HG02623 (cell line): ENCODE data around the gene YPEL5.

Source experiments
- ATAC-seq: cut with Tn5 transposase; IDR thresholded peaks from one replicate; pipeline ENCODE4 v1.9.1; 2021; ENCODE audit warnings: moderate library complexity; ENCODE audit not compliant: unreplicated experiment

YPEL5 gene

GRCh38 chr2:30201990-30202389 lies 55.2 kb downstream of the YPEL5 start:
- ATAC-seq, result no peak

DNA sequence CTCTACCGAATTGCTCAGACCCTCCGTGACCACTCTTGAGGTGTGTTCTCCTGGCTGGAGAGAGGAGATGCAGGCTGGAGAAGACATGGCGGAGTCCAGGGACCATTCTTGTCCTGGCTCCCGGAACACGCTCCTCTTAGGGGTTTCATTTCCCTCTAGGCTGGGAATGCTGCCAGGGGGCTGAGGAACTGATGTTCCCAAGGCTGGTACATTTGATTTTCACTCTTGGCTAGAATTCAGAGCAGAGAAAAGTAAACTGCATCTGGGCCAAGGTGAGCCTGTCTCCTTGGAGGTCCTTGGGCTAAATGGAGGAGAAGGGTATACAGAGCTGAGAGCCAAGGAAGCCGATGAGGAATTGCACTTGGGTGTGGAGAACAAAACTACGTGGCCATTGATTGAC lies 56.3 kb downstream of the YPEL5 start:
- ATAC-seq, result no peak

DNA sequence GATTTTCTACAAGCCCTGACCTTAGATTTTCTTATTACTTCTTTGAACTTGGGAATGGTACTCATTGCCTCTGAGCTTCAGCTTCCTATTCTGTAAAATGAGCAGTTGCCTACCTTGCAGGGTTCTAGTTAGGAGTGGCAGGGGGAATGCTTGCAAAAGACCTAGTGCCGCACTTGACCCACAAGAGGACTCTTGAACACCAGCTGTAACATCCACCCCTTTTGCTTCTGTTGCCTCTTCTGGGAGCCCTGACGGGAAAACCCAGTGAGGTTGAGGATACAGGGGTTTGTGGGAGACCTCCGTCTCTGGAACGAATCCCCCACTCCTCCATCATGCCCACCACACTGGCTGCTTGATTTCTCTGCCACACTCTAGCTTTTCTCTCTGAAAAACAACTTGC lies 57.5 kb downstream of the YPEL5 start:
- no peak for ATAC-seq

- ATAC-seq, result no peak
Observed at GRCh38 chr2:30205456-30205855, 58.6 kb downstream of the YPEL5 start.

DNA sequence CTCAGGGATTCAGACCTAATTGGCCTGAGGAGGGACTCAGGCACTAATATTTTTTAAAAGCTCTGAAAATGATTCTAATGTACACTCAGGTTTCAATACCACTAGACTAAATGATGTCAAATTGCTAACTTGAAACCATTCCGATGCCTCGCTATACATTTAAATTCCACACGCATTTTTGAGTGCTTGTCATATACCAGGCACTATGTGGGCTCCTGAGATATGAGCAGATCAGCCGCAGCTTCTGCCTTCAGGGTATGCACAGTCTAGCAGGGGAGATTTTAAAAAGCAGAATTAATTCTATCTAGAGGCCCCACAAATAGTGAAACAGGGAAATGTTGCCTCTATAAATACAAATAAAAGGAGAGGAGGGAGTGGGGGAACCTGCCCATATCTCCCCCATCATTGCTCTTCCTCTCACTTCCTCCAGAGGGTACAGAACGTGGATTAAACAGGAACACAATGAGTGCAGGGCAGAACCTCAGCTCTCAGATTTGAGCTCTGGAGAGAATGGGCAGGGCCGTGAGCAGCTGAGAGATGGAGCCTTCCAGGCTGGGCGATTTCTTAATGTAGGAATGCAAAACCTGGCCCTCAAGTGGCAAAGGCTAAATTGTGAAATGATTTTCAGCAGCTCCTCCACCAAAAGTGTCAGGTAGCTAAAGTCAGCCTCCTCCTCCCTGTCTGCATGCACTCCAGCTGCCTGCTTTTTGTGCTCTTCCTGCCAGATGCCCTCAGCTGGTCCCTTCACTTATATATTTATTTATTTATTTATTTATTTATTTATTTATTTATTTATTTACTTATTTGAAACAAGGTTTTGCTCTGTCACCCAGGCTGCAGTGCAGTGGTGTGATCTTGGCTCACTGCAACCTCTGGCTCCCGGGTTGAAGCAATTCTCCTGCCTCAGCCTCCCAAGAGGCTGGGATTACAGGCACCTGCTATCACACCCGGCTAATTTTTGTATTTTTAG lies 59.9 kb downstream of the YPEL5 start:
- ATAC-seq, result no peak

DNA sequence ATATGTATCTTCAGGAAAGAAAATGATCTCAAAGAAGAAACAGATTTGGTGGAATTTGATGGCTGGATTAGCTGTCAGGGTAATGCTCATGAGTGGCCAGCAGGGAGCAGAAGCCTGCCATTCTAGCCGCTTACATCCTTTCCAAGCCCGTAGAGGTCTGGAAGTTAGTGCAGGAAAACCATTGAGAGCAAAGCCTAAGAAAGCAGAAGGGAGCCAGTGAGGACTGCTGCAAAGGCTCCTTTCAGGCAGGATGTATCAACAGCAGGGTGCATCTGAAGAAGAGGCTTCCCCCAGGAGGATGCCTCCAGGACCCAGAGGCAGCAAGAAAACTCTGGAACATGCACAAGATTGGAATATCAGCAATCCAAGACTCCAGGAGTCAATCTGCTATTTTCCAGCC lies 61.6 kb downstream of the YPEL5 start:
- no peak for ATAC-seq

DNA sequence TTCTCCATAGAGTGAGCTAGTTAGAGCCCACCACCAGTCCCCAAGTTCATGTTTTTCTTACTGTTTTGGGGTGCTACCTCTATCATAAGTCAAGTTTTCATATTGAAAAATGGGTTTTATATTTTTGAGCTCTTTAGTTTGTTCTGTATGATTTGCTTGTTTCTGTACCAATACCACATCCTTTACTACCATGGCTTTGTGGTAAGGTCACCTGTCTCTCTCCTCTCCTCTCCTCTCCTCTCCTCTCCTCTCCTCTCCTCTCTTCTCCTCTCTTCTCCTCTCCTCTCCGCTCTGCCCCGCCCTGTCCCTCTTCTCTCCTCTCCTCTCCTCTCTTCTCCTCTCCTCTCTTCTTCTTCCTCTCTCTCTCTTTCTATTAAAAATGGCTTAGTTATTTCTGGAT lies 62.4 kb downstream of the YPEL5 start:
- ATAC-seq, result no peak
